ENCODE data around the gene ADAT2.

Gene ADAT2

DNA sequence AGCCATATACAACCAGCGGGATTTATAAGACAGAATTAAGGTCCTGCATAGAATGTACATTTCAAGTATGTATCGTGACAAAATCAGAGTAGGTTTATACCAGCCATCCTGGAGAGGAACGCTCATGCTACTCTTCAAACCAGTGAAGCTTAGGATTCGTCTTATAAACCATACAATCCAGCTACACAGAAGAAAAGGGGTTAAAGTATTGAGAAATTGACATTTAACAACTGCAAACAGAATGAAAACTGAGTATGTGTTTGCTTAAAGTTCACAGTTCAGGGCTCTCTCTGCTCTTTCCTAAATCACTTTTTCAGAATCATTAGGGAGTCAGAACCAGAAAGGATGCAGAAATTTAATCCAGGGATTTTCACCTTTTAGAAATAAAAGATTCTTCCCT, 17.9 kb downstream of the ADAT2 start:
- Histone ChIP-seq H3K9ac (ENCODE audit: low read length) (no peak overlapping the region), H3K9me3 (ENCODE audit: low read length) (no peaks in the 10 kb centered on the region), H3K36me3 (ENCODE audit: insufficient read depth, low read length) (no peaks in the 10 kb centered on the region), H3K27me3 (ENCODE audit: control insufficient read depth in 1 of 2, insufficient read depth in 2 of 2, low read length in 2 of 2) (no peaks in the 10 kb centered on the region), H3K4me3 (ENCODE audit: low read depth in 1 of 2, low read length in 2 of 2) (no peak overlapping the region), H3K27ac (ENCODE audit: low read depth, low read length) (no peak overlapping the region), H3K4me1 (ENCODE audit: insufficient read depth, low read length) (no peaks in the 10 kb centered on the region)

GRCh38 chr6:143431226-143431625, 19.3 kb downstream of the ADAT2 start:
- Histone ChIP-seq H3K4me1 (ENCODE audit: insufficient read depth, low read length) (no peaks in the 10 kb centered on the region), H3K9ac (ENCODE audit: low read length) (no peak overlapping the region), H3K9me3 (ENCODE audit: low read length) (no peaks in the 10 kb centered on the region), H3K27ac (ENCODE audit: low read depth, low read length) (no peak overlapping the region), H3K27me3 (ENCODE audit: control insufficient read depth in 1 of 2, insufficient read depth in 2 of 2, low read length in 2 of 2) (no peaks in the 10 kb centered on the region), H3K36me3 (ENCODE audit: insufficient read depth, low read length) (no peaks in the 10 kb centered on the region), H3K4me3 (ENCODE audit: low read depth in 1 of 2, low read length in 2 of 2) (no peak overlapping the region)

- no peak overlapping the region for H3K4me3 ChIP-seq (ENCODE audit: low read depth in 1 of 2, low read length in 2 of 2)
- H3K9me3 ChIP-seq (ENCODE audit: low read length): no peaks in the 10 kb centered on the region
- no peaks in the 10 kb centered on the region for H3K36me3 ChIP-seq (ENCODE audit: insufficient read depth, low read length)
- H3K27ac ChIP-seq (ENCODE audit: low read depth, low read length): no peak overlapping the region
- H3K9ac ChIP-seq (ENCODE audit: low read length): no peak overlapping the region
- H3K27me3 ChIP-seq (ENCODE audit: control insufficient read depth in 1 of 2, insufficient read depth in 2 of 2, low read length in 2 of 2): no peaks in the 10 kb centered on the region
- no peaks in the 10 kb centered on the region for H3K4me1 ChIP-seq (ENCODE audit: insufficient read depth, low read length)
These were observed 20.5 kb downstream of the ADAT2 start for GRCh38 chr6:143429970-143430369.

GRCh38 chr6:143427109-143427817, 23.2 kb downstream of the ADAT2 start:
- no peaks in the 10 kb centered on the region for H3K27me3 ChIP-seq (ENCODE audit: control insufficient read depth in 1 of 2, insufficient read depth in 2 of 2, low read length in 2 of 2)

GRCh38 chr6:143426026-143426425, 24.5 kb downstream of the ADAT2 start:
- H3K4me3 ChIP-seq (ENCODE audit: low read depth in 1 of 2, low read length in 2 of 2): no peak overlapping the region
- H3K27me3 ChIP-seq (ENCODE audit: control insufficient read depth in 1 of 2, insufficient read depth in 2 of 2, low read length in 2 of 2): no peaks in the 10 kb centered on the region
- H3K4me1 ChIP-seq (ENCODE audit: insufficient read depth, low read length): no peaks in the 10 kb centered on the region
- H3K9ac ChIP-seq (ENCODE audit: low read length): no peak overlapping the region
- no peak overlapping the region for H3K27ac ChIP-seq (ENCODE audit: low read depth, low read length)
- no peaks in the 10 kb centered on the region for H3K9me3 ChIP-seq (ENCODE audit: low read length)
- no peaks in the 10 kb centered on the region for H3K36me3 ChIP-seq (ENCODE audit: insufficient read depth, low read length)

More at GRCh38 chr6:143427109-143427817, 23.2 kb downstream of the ADAT2 start:
- H3K4me3 ChIP-seq (ENCODE audit: low read depth in 1 of 2, low read length in 2 of 2): no peak overlapping the region
- H3K9ac ChIP-seq (ENCODE audit: low read length): no peak overlapping the region
- no peaks in the 10 kb centered on the region for H3K9me3 ChIP-seq (ENCODE audit: low read length)
- no peak overlapping the region for H3K27ac ChIP-seq (ENCODE audit: low read depth, low read length)
- no peaks in the 10 kb centered on the region for H3K4me1 ChIP-seq (ENCODE audit: insufficient read depth, low read length)
- H3K36me3 ChIP-seq (ENCODE audit: insufficient read depth, low read length): no peaks in the 10 kb centered on the region

GRCh38 chr6:143419526-143419925, 31.0 kb downstream of the ADAT2 start:
- H3K4me1 ChIP-seq (ENCODE audit: insufficient read depth, low read length): peaks cover 5% of the 10 kb centered on the region
- no peak overlapping the region for H3K4me3 ChIP-seq (ENCODE audit: low read depth in 1 of 2, low read length in 2 of 2)
- H3K9me3 ChIP-seq (ENCODE audit: low read length): no peaks in the 10 kb centered on the region
- no peaks in the 10 kb centered on the region for H3K27me3 ChIP-seq (ENCODE audit: control insufficient read depth in 1 of 2, insufficient read depth in 2 of 2, low read length in 2 of 2)
- H3K36me3 ChIP-seq (ENCODE audit: insufficient read depth, low read length): no peaks in the 10 kb centered on the region
- no peak overlapping the region for H3K9ac ChIP-seq (ENCODE audit: low read length)
- H3K27ac ChIP-seq (ENCODE audit: low read depth, low read length): no peak overlapping the region

GRCh38 chr6:143414769-143415168, 35.7 kb downstream of the ADAT2 start:
- Histone ChIP-seq H3K9me3 (ENCODE audit: low read length) (no peaks in the 10 kb centered on the region), H3K9ac (ENCODE audit: low read length) (no peak overlapping the region), H3K27ac (ENCODE audit: low read depth, low read length) (no peak overlapping the region), H3K4me1 (ENCODE audit: insufficient read depth, low read length) (peaks cover 5% of the 10 kb centered on the region), H3K27me3 (ENCODE audit: control insufficient read depth in 1 of 2, insufficient read depth in 2 of 2, low read length in 2 of 2) (no peaks in the 10 kb centered on the region), H3K36me3 (ENCODE audit: insufficient read depth, low read length) (no peaks in the 10 kb centered on the region), H3K4me3 (ENCODE audit: low read depth in 1 of 2, low read length in 2 of 2) (no peak overlapping the region)

GRCh38 chr6:143410859-143411270, 39.6 kb downstream of the ADAT2 start:
- Histone ChIP-seq H3K9ac (ENCODE audit: low read length) (no peak overlapping the region), H3K4me1 (ENCODE audit: insufficient read depth, low read length) (no peaks in the 10 kb centered on the region), H3K27ac (ENCODE audit: low read depth, low read length) (no peak overlapping the region), H3K4me3 (ENCODE audit: low read depth in 1 of 2, low read length in 2 of 2) (no peak overlapping the region), H3K9me3 (ENCODE audit: low read length) (no peaks in the 10 kb centered on the region), H3K27me3 (ENCODE audit: control insufficient read depth in 1 of 2, insufficient read depth in 2 of 2, low read length in 2 of 2) (no peaks in the 10 kb centered on the region), H3K36me3 (ENCODE audit: insufficient read depth, low read length) (no peaks in the 10 kb centered on the region)

DNA sequence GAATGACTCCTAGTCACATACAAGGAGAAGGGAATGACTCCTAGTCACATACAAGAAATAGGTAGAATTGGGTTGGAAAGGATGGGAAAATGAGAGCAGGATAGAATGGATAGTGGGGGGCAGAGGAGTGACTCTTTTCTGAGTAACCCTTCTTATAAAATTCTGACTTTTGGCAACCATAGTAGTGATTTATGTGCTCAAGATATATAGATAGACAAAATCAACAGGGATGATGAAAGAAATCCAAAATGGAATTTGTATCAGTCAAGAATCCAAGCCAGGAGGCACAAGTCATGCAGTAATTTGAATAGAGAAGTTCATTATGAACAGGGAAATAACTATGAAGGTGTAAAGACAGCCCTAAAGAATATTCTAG, 41.7 kb downstream of the ADAT2 start:
- H3K4me1 ChIP-seq (ENCODE audit: insufficient read depth, low read length): no peaks in the 10 kb centered on the region
- no peak overlapping the region for H3K9ac ChIP-seq (ENCODE audit: low read length)
- no peaks in the 10 kb centered on the region for H3K9me3 ChIP-seq (ENCODE audit: low read length)
- H3K4me3 ChIP-seq (ENCODE audit: low read depth in 1 of 2, low read length in 2 of 2): no peak overlapping the region
- no peak overlapping the region for H3K27ac ChIP-seq (ENCODE audit: low read depth, low read length)
- no peaks in the 10 kb centered on the region for H3K36me3 ChIP-seq (ENCODE audit: insufficient read depth, low read length)
- no peaks in the 10 kb centered on the region for H3K27me3 ChIP-seq (ENCODE audit: control insufficient read depth in 1 of 2, insufficient read depth in 2 of 2, low read length in 2 of 2)

- Histone ChIP-seq H3K9me3 (ENCODE audit: low read length) (no peaks in the 10 kb centered on the region), H3K9ac (ENCODE audit: low read length) (no peak overlapping the region), H3K4me1 (ENCODE audit: insufficient read depth, low read length) (no peaks in the 10 kb centered on the region), H3K4me3 (ENCODE audit: low read depth in 1 of 2, low read length in 2 of 2) (no peak overlapping the region), H3K27ac (ENCODE audit: low read depth, low read length) (no peak overlapping the region), H3K27me3 (ENCODE audit: control insufficient read depth in 1 of 2, insufficient read depth in 2 of 2, low read length in 2 of 2) (no peaks in the 10 kb centered on the region), H3K36me3 (ENCODE audit: insufficient read depth, low read length) (no peaks in the 10 kb centered on the region)
These were observed 42.2 kb downstream of the ADAT2 start for GRCh38 chr6:143408151-143408786.

- no peak overlapping the region for H3K4me3 ChIP-seq (ENCODE audit: low read depth in 1 of 2, low read length in 2 of 2)
- H3K27ac ChIP-seq (ENCODE audit: low read depth, low read length): no peak overlapping the region
- no peaks in the 10 kb centered on the region for H3K9me3 ChIP-seq (ENCODE audit: low read length)
- H3K36me3 ChIP-seq (ENCODE audit: insufficient read depth, low read length): no peaks in the 10 kb centered on the region
- H3K9ac ChIP-seq (ENCODE audit: low read length): no peak overlapping the region
- H3K27me3 ChIP-seq (ENCODE audit: control insufficient read depth in 1 of 2, insufficient read depth in 2 of 2, low read length in 2 of 2): no peaks in the 10 kb centered on the region
- no peaks in the 10 kb centered on the region for H3K4me1 ChIP-seq (ENCODE audit: insufficient read depth, low read length)
These were observed 43.8 kb downstream of the ADAT2 start for GRCh38 chr6:143406673-143407072.

Measured in muscle layer of colon (tissue), 2 donors.